Heart right ventricle (tissue), 16 donors: ENCODE measurements around the gene TNFRSF25. TPM values are rescaled to one million over a fixed set of nuclear protein-coding genes. Genes with fewer than 3 reads are reported as not detected.

ENCODE experiments used
- ATAC-seq, 8 donors: fragments of 200-7000 bp; cut with Tn5 transposase; one replicate each; pipeline ENCODE4 v1.9.1; 2020; ENCODE audit warnings: mild to moderate bottlenecking in 8 of 8, moderate library complexity in 8 of 8, moderate number of reproducible peaks in 1 of 8
- DNase-seq, 2 donors: peaks; one replicate each; pipeline ENCODE4 v3.0.0-alpha.2; 2020
- H3K27ac ChIP-seq, 10 donors: fragments of 200-600 bp; sonication (generic) in 2 of 10; one replicate each; pipeline versions ENCODE4 v1.5.0 to v1.8.0; 2020 to 2022; ENCODE audit warnings: mild to moderate bottlenecking in 3 of 10
- H3K27me3 ChIP-seq, 7 donors: fragments of 200-600 bp; one replicate each; pipeline ENCODE4 v1.8.0; 2021 to 2022; ENCODE audit warnings: mild to moderate bottlenecking in 2 of 7
- H3K36me3 ChIP-seq, 9 donors: fragments of 200-600 bp; sonication (generic) in 1 of 9; one replicate each; pipeline versions ENCODE4 v1.5.0 to v1.8.0; 2020 to 2022; ENCODE audit warnings: mild to moderate bottlenecking in 2 of 9
- H3K4me1 ChIP-seq, 9 donors: fragments of 200-600 bp; sonication (generic) in 1 of 9; one replicate each; pipeline versions ENCODE4 v1.5.0 to v1.8.0; 2020 to 2022; ENCODE audit warnings: mild to moderate bottlenecking in 4 of 9
- H3K4me3 ChIP-seq, 10 donors: fragments of 200-600 bp; sonication (generic) in 2 of 10; one replicate each; pipeline versions ENCODE4 v1.5.0 to v1.8.0; 2020 to 2022; ENCODE audit warnings: mild to moderate bottlenecking in 7 of 10, moderate library complexity in 2 of 10
- H3K9me3 ChIP-seq, 11 donors: fragments of 200-600 bp in 10 of 11; sonication (generic) in 2 of 11; one replicate each; pipeline versions ENCODE4 v1.5.0 to v1.8.0; 2013 to 2022; ENCODE audit warnings: mild to moderate bottlenecking in 2 of 11, control low read depth in 1 of 11, moderate library complexity in 1 of 11
- CTCF ChIP-seq, 9 donors: fragments of 200-600 bp; sonication (generic) in 2 of 9; IDR thresholded peaks; one replicate each; pipeline versions ENCODE4 v1.5.0 to v1.8.0; 2021 to 2022; ENCODE audit warnings: antibody characterized with exemption in 9 of 9, mild to moderate bottlenecking in 5 of 9, moderate library complexity in 1 of 9
- WGBS, 2 donors: extraction: QIAGEN DNeasy Blood & Tissue Kit; methylation state at CpG; one replicate each; pipeline ENCODE4 v1.1.7; 2013; ENCODE audit warnings: inconsistent platforms in 1 of 2; 5-methylcytosine and 5-hydroxymethylcytosine counted together
- intact Hi-C, 10 donors: fragments of 100-400 bp; cut with DNase I; formaldehyde crosslinking; loops; one replicate each; pipeline versions ENCODE4 v1.11.1 to v1.14.2; 2022
- polyA plus RNA-seq, 2 donors: library from polyadenylated mRNA; stranded (reverse); fragments of 200-250 nt; gene quantifications; one replicate each; pipeline ENCODE4 v1.2.3, GENCODE V29; 2013
- total RNA-seq, 10 donors: library from RNA; stranded (reverse); fragmentation: NEBNext Ultra II Directional in 3 of 10; extraction: Animal tissue kit (Norgen Biotek cat#: 25700) in 3 of 10; gene quantifications; one replicate each; pipeline versions ENCODE4 v1.2.1 to v1.2.4, GENCODE V29; 2021 to 2023
- donor health status: Arrhythmogenic right ventricular cardiomyopathy.
- donor health status: ischemic (EF 13 %, LVEDD 7.1; RV severe dilation, severe dysfunction).
- donor health status: healthy with polysubstance abuse.
- donor health status: DM: no; HTN: yes; CAD: no.
- donor health status: DM: no; HTN: no; CAD: no.
- donor health status: ischemic (EF 25% LVEDD 6.9; RV normal size, moderate dysfunction).
- donor health status: ischemic (EF 25% LVEDD 5.7; RV mildly dilated, moderate dysfunction).
- donor health status: healthy.
- donor health status: DM: yes; HTN: yes; CAD: no.
- donor health status: Ischemic cardiomyopathy.
- donor health status: ischemic (EF 35%, LVEDD 5.7; RV mildly dilated, moderate dysfunction).
- donor health status: nonischemic (EF 11% LVEDD 7.7; RV severe dilation, severe dysfunction).
- donor health status: DM: yes; HTN: yes; CAD: no.
- donor health status: PGD.
- donor health status: ischemic (EF 29% LVEDD 5.4; RV normal size, mild dysfunction).
- donor health status: nonischemic (EF 23%, LVEDD 6.1; RV moderate dilation, normal function).

The TNFRSF25 gene
- total and polyA plus RNA-seq, 12 donors = 4.0 to 43.1 (median 7.3) TPM

GRCh38 chr1:6497215-6497866 is 31.4 kb upstream of the TNFRSF25 start:
- DNase-seq = peak in 1 of 2 donors; percentile 65
- peaks cover 29 to 92% (median 62%) of the 10 kb centered on the region in 9 donors for H3K4me1 ChIP-seq

GRCh38 chr1:6496890-6497214 is 30.9 kb upstream of the TNFRSF25 start:
- Histone ChIP-seq H3K4me1 (peaks cover 24 to 92% (median 61%) of the 10 kb centered on the region in 9 donors), H3K4me3 (peak overlapping the region; percentile 55 to 79 (median 69)), H3K36me3 (no peaks in the 10 kb centered on the region), H3K27me3 (peaks cover 0 to 35% (median 0%) of the 10 kb centered on the region in 7 donors), H3K9me3 (no peaks in the 10 kb centered on the region), H3K27ac (peak overlapping the region in 9 of 10 donors; percentile 64 to 87 (median 81))
- WGBS, 2 donors = 7 to 8% methylated on average over 6 to 21 of the region's 21 CpGs
- no peak for DNase-seq
- ATAC-seq = no peak
- intact Hi-C loops = no loop called here
- no peak for TF ChIP-seq CTCF (IDR thresholded peaks at IDR 0.05)

More at GRCh38 chr1:6497215-6497866, 31.4 kb upstream of the TNFRSF25 start:
- Histone ChIP-seq H3K36me3 (no peaks in the 10 kb centered on the region), H3K4me3 (peak overlapping the region; percentile 55 to 79 (median 69)), H3K27me3 (peaks cover 0 to 35% (median 0%) of the 10 kb centered on the region in 7 donors), H3K9me3 (no peaks in the 10 kb centered on the region), H3K27ac (peak overlapping the region in 9 of 10 donors; percentile 64 to 87 (median 81))
- TF ChIP-seq CTCF (IDR thresholded peaks at IDR 0.05) = no peak
- WGBS, 2 donors = 1% methylated on average over 54 to 58 of the region's 74 CpGs
- intact Hi-C loops = no loop called here
- ATAC-seq = peak; percentile 33 to 56 (median 48)

GRCh38 chr1:6496365-6496721 is 30.4 kb upstream of the TNFRSF25 start:
- peaks cover 21 to 92% (median 61%) of the 10 kb centered on the region in 9 donors for H3K4me1 ChIP-seq
- no peaks in the 10 kb centered on the region for H3K36me3 ChIP-seq
- intact Hi-C loops = no loop called here
- H3K4me3 ChIP-seq = peak overlapping the region; percentile 55 to 79 (median 69)
- no peaks in the 10 kb centered on the region for H3K9me3 ChIP-seq
- WGBS, 2 donors = 44 to 47% methylated on average over 13 of the region's 13 CpGs
- ATAC-seq (peak in 3 of 8 donors; percentile 5 to 7 (median 5)), DNase-seq (no peak)
- peaks cover 0 to 35% (median 0%) of the 10 kb centered on the region in 7 donors for H3K27me3 ChIP-seq
- peak overlapping the region in 9 of 10 donors; percentile 64 to 87 (median 81) for H3K27ac ChIP-seq
- TF ChIP-seq CTCF (IDR thresholded peaks at IDR 0.05) = no peak

- Histone ChIP-seq H3K36me3 (no peaks in the 10 kb centered on the region), H3K9me3 (no peaks in the 10 kb centered on the region), H3K27ac (peak overlapping the region in 9 of 10 donors; percentile 64 to 87 (median 81)), H3K4me1 (peaks cover 24 to 93% (median 61%) of the 10 kb centered on the region in 9 donors), H3K27me3 (peaks cover 0 to 36% (median 0%) of the 10 kb centered on the region in 7 donors), H3K4me3 (peak overlapping the region in 9 of 10 donors; percentile 60 to 79 (median 70))
- ATAC-seq (no peak), DNase-seq (peak in 1 of 2 donors; percentile 10)
- intact Hi-C loops = no loop called here
- 84 to 86% methylated on average over 14 of the region's 14 CpGs for WGBS, 2 donors
- no peak for TF ChIP-seq CTCF (IDR thresholded peaks at IDR 0.05)
Observed at GRCh38 chr1:6495540-6496364, 29.8 kb upstream of the TNFRSF25 start.
